NCI-H82 treated with DMSO at 0.1 percent for 48 hours (cell line): ENCODE results near the gene RBP2.

ENCODE experiments used
- DNase-seq: peaks from one replicate; lab custom pipeline; 2025; ENCODE audit not compliant: unreplicated experiment; lab: John Stamatoyannopoulos, UW

The RBP2 gene

GRCh38 chr3:139476348-139476747 lies at the start of gene RBP2:
RBP2 (minus strand) TSS chr3:139476516; CDS start chr3:139476459, 57 bp downstream.
- no peak for DNase-seq

GRCh38 chr3:139524841-139525636 lies 48.7 kb upstream of the RBP2 start:
- no peak for DNase-seq

GRCh38 chr3:139523718-139524117 lies 47.4 kb upstream of the RBP2 start:
- no peak for DNase-seq

GRCh38 chr3:139523166-139523565 lies 46.9 kb upstream of the RBP2 start:
- no peak for DNase-seq

GRCh38 chr3:139522421-139522820 lies 46.1 kb upstream of the RBP2 start:
- DNase-seq = peak; percentile 26

GRCh38 chr3:139521816-139522215 lies 45.5 kb upstream of the RBP2 start:
- peak; percentile 85 for DNase-seq

- DNase-seq = no peak
These were observed 44.8 kb upstream of the RBP2 start for GRCh38 chr3:139521144-139521543.

- peak; percentile 26 for DNase-seq
These were observed 43.9 kb upstream of the RBP2 start for GRCh38 chr3:139519998-139520737.

GRCh38 chr3:139518926-139519842 lies 42.9 kb upstream of the RBP2 start:
- peak; percentile 18 for DNase-seq

- no peak for DNase-seq
These were observed 42.0 kb upstream of the RBP2 start for GRCh38 chr3:139518306-139518705.

- DNase-seq = no peak
These were observed 41.2 kb upstream of the RBP2 start for GRCh38 chr3:139517321-139518065.

GRCh38 chr3:139514741-139515140 lies 38.4 kb upstream of the RBP2 start:
- DNase-seq = no peak

GRCh38 chr3:139509631-139510030 lies 33.3 kb upstream of the RBP2 start:
- DNase-seq = no peak

GRCh38 chr3:139506766-139507165 lies 30.4 kb upstream of the RBP2 start:
- no peak for DNase-seq

- no peak for DNase-seq
These were observed 29.6 kb upstream of the RBP2 start for GRCh38 chr3:139505829-139506386.

GRCh38 chr3:139499536-139499935 lies 23.2 kb upstream of the RBP2 start:
- no peak for DNase-seq

- DNase-seq = no peak
These were observed 17.6 kb upstream of the RBP2 start for GRCh38 chr3:139493826-139494385.

GRCh38 chr3:139491966-139492365 lies 15.7 kb upstream of the RBP2 start:
- DNase-seq = peak; percentile 9

- DNase-seq = no peak
These were observed 14.8 kb upstream of the RBP2 start for GRCh38 chr3:139491027-139491700.
